Endothelial cell of umbilical vein (primary cell): ENCODE results near the gene CLRN1. TPM values are rescaled to one million over a fixed set of nuclear protein-coding genes. Genes with fewer than 3 reads are reported as not detected.

ENCODE experiments used
- BruUV-seq: library from RNA; stranded (reverse); fragments of 400-500 nt; replicated peaks from 2 replicates; lab custom pipeline; 2021; lab: Mats Ljungman, UMichigan
- CTCF ChIA-PET: fragments of 300-600, 350-600 bp; sonication (Branson Sonifier 250); formaldehyde crosslinking; loops from one replicate; lab custom pipeline; 2021; ENCODE audit warnings: antibody characterized with exemption, inconsistent platforms; lab: Charles Lee
- POLR2A ChIA-PET: fragments of 300-600, 350-600 bp; sonication (Branson Sonifier 250); formaldehyde crosslinking; loops from one replicate; lab custom pipeline; 2021; ENCODE audit warnings: antibody characterized with exemption, inconsistent platforms; lab: Charles Lee
- DNase-seq: peaks from one replicate; pipeline ENCODE4 v3.0.0-alpha.2; 2011; ENCODE audit warnings: low read depth, low spot score
- FAIRE-seq: peaks from 2 replicates; lab custom pipeline; 2011; peaks lifted over from hg19 to GRCh38; lab: Jason Lieb, UNC
- H2AFZ ChIP-seq: 2 replicates; pipeline ENCODE4 v1.6.0; 2012; ENCODE audit warnings: low read depth, low read length, control low read depth, inconsistent platforms
- H3K27ac ChIP-seq: 2 replicates; pipeline ENCODE4 v1.5.1; 2011; ENCODE audit warnings: low read depth, mild to moderate bottlenecking, control low read depth, low read length, moderate library complexity; ENCODE audit not compliant: insufficient read depth
- H3K27me3 ChIP-seq, 2 experiments: 2 replicates each; pipeline versions ENCODE4 v1.6.0 to v1.6.1; 2011; ENCODE audit warnings: low read length in 2 of 2, mixed read lengths in 1 of 2; ENCODE audit not compliant: control insufficient read depth in 2 of 2, insufficient read depth in 2 of 2
- H3K36me3 ChIP-seq, 2 experiments: 2 replicates in 1 of 2; 3 replicates in 1 of 2; pipeline ENCODE4 v1.5.1; 2011; ENCODE audit warnings: low read length in 2 of 2, mild to moderate bottlenecking in 1 of 2, moderate library complexity in 1 of 2; ENCODE audit not compliant: control insufficient read depth in 2 of 2, insufficient read depth in 2 of 2; ENCODE audit errors: extremely low read depth in 1 of 2
- H3K4me1 ChIP-seq: 3 replicates; pipeline ENCODE4 v1.5.1; 2011; ENCODE audit warnings: mild to moderate bottlenecking, low read length; ENCODE audit not compliant: control insufficient read depth, insufficient read depth; ENCODE audit errors: extremely low read depth
- H3K4me2 ChIP-seq: 2 replicates; pipeline ENCODE4 v1.6.1; 2011; ENCODE audit warnings: low read length, control low read depth, mixed read lengths; ENCODE audit not compliant: insufficient read depth
- H3K4me3 ChIP-seq, 3 experiments: fragments of 200-600 bp in 1 of 3; sonication (generic), shearing (Covaris generic) in 1 of 3; replicated peaks in 1 of 3; 2 replicates each; pipeline ENCODE4 v1.5.1; 2011 to 2016; ENCODE audit warnings: control low read depth in 3 of 3, low read length in 3 of 3, mild to moderate bottlenecking in 2 of 3, inconsistent platforms in 1 of 3, low read depth in 1 of 3, moderate library complexity in 1 of 3; ENCODE audit not compliant: insufficient read depth in 1 of 3
- H3K79me2 ChIP-seq: 2 replicates; pipeline ENCODE4 v1.6.0; 2012; ENCODE audit warnings: low read length, inconsistent platforms; ENCODE audit not compliant: control insufficient read depth, insufficient read depth
- H3K9ac ChIP-seq: replicated peaks from 2 replicates; pipeline ENCODE3; 2011; ENCODE audit warnings: low read length, control low read depth; ENCODE audit not compliant: insufficient read depth; ENCODE audit errors: extremely low read depth
- H3K9me1 ChIP-seq: replicated peaks from 3 replicates; pipeline ENCODE4 v1.6.0; 2011; ENCODE audit warnings: mild to moderate bottlenecking, low read length; ENCODE audit not compliant: control insufficient read depth, insufficient read depth; ENCODE audit errors: extremely low read depth
- H3K9me3 ChIP-seq: replicated peaks from 2 replicates; pipeline ENCODE4 v1.5.1; 2012; ENCODE audit warnings: low read length, inconsistent platforms; ENCODE audit not compliant: control insufficient read depth, insufficient read depth
- H4K20me1 ChIP-seq: replicated peaks from 2 replicates; pipeline ENCODE3; 2011; ENCODE audit warnings: mild to moderate bottlenecking, low read length; ENCODE audit not compliant: control insufficient read depth, insufficient read depth; ENCODE audit errors: extremely low read depth
- EZH2 ChIP-seq: IDR thresholded peaks from 2 replicates; pipeline ENCODE4 v1.6.1; 2012; ENCODE audit warnings: borderline replicate concordance, low read depth, mild to moderate bottlenecking, moderate library complexity, low read length, inconsistent platforms; ENCODE audit not compliant: severe bottlenecking
- FOS ChIP-seq: IDR thresholded peaks from 2 replicates; pipeline ENCODE4 v1.6.1; 2011; ENCODE audit warnings: mild to moderate bottlenecking, low read length, moderate library complexity, borderline replicate concordance; ENCODE audit not compliant: insufficient read depth
- GATA2 ChIP-seq: IDR thresholded peaks from 2 replicates; pipeline ENCODE4 v1.7.0; 2011; ENCODE audit warnings: low read depth, mild to moderate bottlenecking, moderate library complexity, mixed read lengths, low read length; ENCODE audit not compliant: insufficient read length, insufficient read depth
- JUN ChIP-seq: IDR thresholded peaks from 2 replicates; pipeline ENCODE4 v1.6.1; 2011; ENCODE audit warnings: borderline replicate concordance, low read depth; ENCODE audit not compliant: insufficient read length, insufficient read depth
- MYC ChIP-seq: IDR thresholded peaks from one replicate; pipeline ENCODE4 v1.6.1; 2011; ENCODE audit warnings: mild to moderate bottlenecking, low read depth, low read length
- POLR2A ChIP-seq: IDR thresholded peaks from 2 replicates; pipeline ENCODE4 v1.6.1; 2012; ENCODE audit warnings: low read depth, mild to moderate bottlenecking, control low read depth, low read length
- POLR2AphosphoS5 ChIP-seq: IDR thresholded peaks from 2 replicates; pipeline ENCODE4 v1.6.1; 2012; ENCODE audit warnings: low read depth, mild to moderate bottlenecking, control low read depth, low read length, moderate library complexity; ENCODE audit not compliant: insufficient read depth
- dilution Hi-C: fragments of 300-500 bp; cut with MboI; formaldehyde crosslinking; loops from one replicate; pipeline ENCODE4 v1.15.0; 2019; ENCODE audit warnings: low sequenced_read_pairs; ENCODE audit not compliant: extremely low pct_ligation_motif_present
- intact Hi-C: fragments of 100-400 bp; cut with micrococcal nuclease; formaldehyde crosslinking; loops from one replicate; pipeline ENCODE4 v1.10.0; 2022
- polyA plus RNA-seq, 4 experiments: library from polyadenylated mRNA; depleted of rRNA in 3 of 4; stranded (reverse) in 3 of 4; unstranded in 1 of 4; fragments of >200 nt; gene quantifications; 2 replicates each; pipeline versions ENCODE4 v1.2.1 to v1.2.3, GENCODE V29; 2011 to 2012; ENCODE audit warnings: missing spikeins in 1 of 4
- total RNA-seq: library from RNA; stranded (reverse); gene quantifications from 2 replicates; pipeline ENCODE4 v1.2.3, GENCODE V29; 2021
- TF ChIP-seq, protein P1 (sequence below), 2 donors: IDR thresholded peaks; 1 replicate in 1 of 2; 2 replicates in 1 of 2; pipeline ENCODE4 v1.5.1; 2011; ENCODE audit warnings: low read length in 2 of 2, mild to moderate bottlenecking in 2 of 2, moderate library complexity in 2 of 2, control low read depth in 1 of 2, inconsistent platforms in 1 of 2, low read depth in 1 of 2; ENCODE audit not compliant: insufficient read depth in 1 of 2; ENCODE audit errors: extremely low read depth in 1 of 2
- TF ChIP-seq, protein P2 (sequence below): IDR thresholded peaks from 2 replicates; pipeline ENCODE4 v1.6.1; 2011; ENCODE audit not compliant: insufficient read depth, insufficient read length

Gene CLRN1
- total and polyA plus RNA-seq, 2 donors (not counting 3 experiments of a cell fraction or from before 2014, with no cell fraction given), result not detected

DNA sequence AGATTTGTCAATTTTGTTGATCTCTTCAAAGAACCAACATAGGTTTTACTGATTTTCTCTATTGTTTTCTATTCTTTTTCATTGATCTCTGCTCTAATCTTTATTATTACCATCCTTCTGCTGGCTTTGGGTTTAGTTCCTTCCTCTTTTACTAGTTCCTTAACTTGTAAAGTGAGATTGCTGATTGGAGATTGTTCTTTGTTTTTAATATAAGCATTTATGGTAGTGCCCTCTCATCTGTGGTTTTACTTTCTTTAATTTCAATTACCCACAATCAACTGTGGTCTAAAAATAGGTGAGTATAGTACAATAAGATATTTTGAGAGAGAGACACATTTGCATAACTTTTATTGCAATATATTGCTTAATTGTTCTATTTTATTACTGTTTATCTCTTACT, 13.2 kb upstream of the CLRN1 start:
- Histone ChIP-seq H3K9me1 (no peaks in the 10 kb centered on the region), H3K27ac (no peak overlapping the region), H3K4me2 (no peak overlapping the region), H3K79me2 (no peaks in the 10 kb centered on the region), H3K9me3 (no peaks in the 10 kb centered on the region), H4K20me1 (no peaks in the 10 kb centered on the region), H3K27me3 (peaks cover 0 to 9% of the 10 kb centered on the region in 2 experiments), H3K4me1 (no peaks in the 10 kb centered on the region), H3K36me3 (no peaks in the 10 kb centered on the region), H2AFZ (no peak overlapping the region), H3K9ac (no peak overlapping the region), H3K4me3 (no peak overlapping the region)
- FAIRE-seq, result no peak
- intact Hi-C loops (no loop called here), dilution Hi-C loops (no loop called here)
- DNase-seq, result no peak
- CTCF ChIA-PET, result no interaction called here
- POLR2A ChIA-PET, result no interaction called here
- BruUV-seq, result no TSS peak
- TF ChIP-seq POLR2A (no peak), POLR2AphosphoS5 (no peak), GATA2 (no peak)
- TF ChIP-seq, protein P1, sequence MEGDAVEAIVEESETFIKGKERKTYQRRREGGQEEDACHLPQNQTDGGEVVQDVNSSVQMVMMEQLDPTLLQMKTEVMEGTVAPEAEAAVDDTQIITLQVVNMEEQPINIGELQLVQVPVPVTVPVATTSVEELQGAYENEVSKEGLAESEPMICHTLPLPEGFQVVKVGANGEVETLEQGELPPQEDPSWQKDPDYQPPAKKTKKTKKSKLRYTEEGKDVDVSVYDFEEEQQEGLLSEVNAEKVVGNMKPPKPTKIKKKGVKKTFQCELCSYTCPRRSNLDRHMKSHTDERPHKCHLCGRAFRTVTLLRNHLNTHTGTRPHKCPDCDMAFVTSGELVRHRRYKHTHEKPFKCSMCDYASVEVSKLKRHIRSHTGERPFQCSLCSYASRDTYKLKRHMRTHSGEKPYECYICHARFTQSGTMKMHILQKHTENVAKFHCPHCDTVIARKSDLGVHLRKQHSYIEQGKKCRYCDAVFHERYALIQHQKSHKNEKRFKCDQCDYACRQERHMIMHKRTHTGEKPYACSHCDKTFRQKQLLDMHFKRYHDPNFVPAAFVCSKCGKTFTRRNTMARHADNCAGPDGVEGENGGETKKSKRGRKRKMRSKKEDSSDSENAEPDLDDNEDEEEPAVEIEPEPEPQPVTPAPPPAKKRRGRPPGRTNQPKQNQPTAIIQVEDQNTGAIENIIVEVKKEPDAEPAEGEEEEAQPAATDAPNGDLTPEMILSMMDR (IDR thresholded peaks at IDR 0.05; ENCODE audit: extremely low read depth in 1 of 2, insufficient read depth in 1 of 2, low read depth in 1 of 2, low read length in 2 of 2), result no peak

DNA sequence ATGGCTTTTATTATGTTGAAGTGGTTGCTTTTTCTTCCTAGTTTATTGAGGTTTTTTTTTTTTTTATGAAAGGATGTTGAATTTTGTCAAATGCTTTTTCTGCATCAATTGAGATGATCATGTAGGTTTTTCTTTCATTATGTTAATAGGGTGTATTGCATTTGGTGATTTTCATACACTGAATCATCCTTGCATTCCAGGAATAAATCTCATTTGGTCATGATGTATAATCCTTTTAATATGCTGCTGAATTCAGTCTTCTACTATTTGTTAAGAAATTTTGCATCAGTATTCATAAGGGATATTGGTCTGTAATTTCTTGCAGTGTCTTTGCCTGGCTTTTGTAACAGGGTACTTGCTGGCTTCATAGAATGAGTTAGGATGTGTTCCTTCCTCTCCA, 11.5 kb upstream of the CLRN1 start:
- Histone ChIP-seq H4K20me1 (no peaks in the 10 kb centered on the region), H3K27me3 (peaks cover 0 to 12% of the 10 kb centered on the region in 2 experiments), H3K9me1 (no peaks in the 10 kb centered on the region), H3K9ac (no peak overlapping the region), H3K36me3 (no peaks in the 10 kb centered on the region), H2AFZ (no peak overlapping the region), H3K79me2 (no peaks in the 10 kb centered on the region), H3K4me2 (no peak overlapping the region), H3K27ac (no peak overlapping the region), H3K4me3 (no peak overlapping the region), H3K9me3 (no peaks in the 10 kb centered on the region), H3K4me1 (no peaks in the 10 kb centered on the region)
- intact Hi-C loops (no loop called here), dilution Hi-C loops (no loop called here)
- no peak for DNase-seq
- BruUV-seq, result no TSS peak
- FAIRE-seq, result no peak
- ChIA-PET CTCF (no interaction called here), POLR2A (no interaction called here)
- TF ChIP-seq GATA2, result no peak
- no peak for TF ChIP-seq POLR2AphosphoS5
- no peak for TF ChIP-seq FOS
- TF ChIP-seq, protein P1 (IDR thresholded peaks at IDR 0.05; ENCODE audit: extremely low read depth in 1 of 2, insufficient read depth in 1 of 2, low read depth in 1 of 2, low read length in 2 of 2), result no peak
- TF ChIP-seq, protein P2, sequence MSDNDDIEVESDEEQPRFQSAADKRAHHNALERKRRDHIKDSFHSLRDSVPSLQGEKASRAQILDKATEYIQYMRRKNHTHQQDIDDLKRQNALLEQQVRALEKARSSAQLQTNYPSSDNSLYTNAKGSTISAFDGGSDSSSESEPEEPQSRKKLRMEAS, result no peak
- no peak for TF ChIP-seq JUN
- TF ChIP-seq MYC, result no peak
- no peak for TF ChIP-seq POLR2A
- TF ChIP-seq EZH2, result no peak
